HEK293 (cell line): ENCODE data around the gene NPTX1.

Experiments
- CTCF ChIA-PET: fragments of 350-600 bp; formaldehyde crosslinking; extraction: SDS; loops from one replicate; lab custom pipeline; 2021; ENCODE audit warnings: antibody characterized with exemption; lab: Yijun Ruan, JAX
- POLR2A ChIA-PET: fragments of 300-600 bp; formaldehyde crosslinking; extraction: SDS; loops from one replicate; lab custom pipeline; 2020; ENCODE audit warnings: antibody characterized with exemption, inconsistent platforms; lab: Yijun Ruan, JAX
- H3K27ac ChIP-seq: fragments of 200-500 bp; sonication (Bioruptor generic); 2 replicates; pipeline ENCODE4 v1.5.1; 2014; ENCODE audit warnings: low read depth, low read length, control low read depth, inconsistent platforms; ENCODE audit errors: extremely low read depth
- H3K36me3 ChIP-seq, 2 experiments: fragments of 200-500 bp in 1 of 2; sonication (Bioruptor generic) in 1 of 2; 1 replicate in 1 of 2; 2 replicates in 1 of 2; pipeline ENCODE4 v1.5.1; 2014 to 2017; ENCODE audit warnings: inconsistent platforms in 2 of 2, low read length in 2 of 2; ENCODE audit not compliant: control insufficient read depth in 2 of 2, insufficient read depth in 1 of 2
- H3K4me1 ChIP-seq: fragments of 200-500 bp; sonication (Bioruptor generic); 2 replicates; pipeline ENCODE4 v1.5.1; 2014; ENCODE audit warnings: mild to moderate bottlenecking, low read length, inconsistent platforms; ENCODE audit not compliant: control insufficient read depth, insufficient read depth
- H3K4me3 ChIP-seq: 2 replicates; pipeline ENCODE4 v1.5.1; 2011; ENCODE audit warnings: low read depth, mild to moderate bottlenecking, control low read depth, low read length, moderate library complexity
- H3K9me3 ChIP-seq: fragments of 200-500 bp; sonication (Bioruptor generic); 2 replicates; pipeline ENCODE4 v1.5.1; 2014; ENCODE audit warnings: low read depth, low read length, inconsistent platforms; ENCODE audit not compliant: control insufficient read depth, insufficient read depth
- BCL11B ChIP-seq: fragments of 450-650 bp; formaldehyde crosslinking; IDR thresholded peaks from 2 replicates; pipeline ENCODE4 v1.5.1; 2016; ENCODE audit warnings: low read depth, missing biosample characterization, missing genetic modification characterization
- CTCF ChIP-seq: fragments of 450-650 bp; formaldehyde crosslinking; IDR thresholded peaks from 2 replicates; pipeline ENCODE4 v1.5.1; 2016; ENCODE audit warnings: missing biosample characterization, missing genetic modification characterization
- EGR2 ChIP-seq: fragments of 450-650 bp; formaldehyde crosslinking; IDR thresholded peaks from 2 replicates; pipeline ENCODE4 v1.5.1; 2016; ENCODE audit warnings: low read depth, missing biosample characterization, missing genetic modification characterization
- OVOL3 ChIP-seq: fragments of 450-650 bp; formaldehyde crosslinking; IDR thresholded peaks from 2 replicates; pipeline ENCODE4 v1.5.1; 2016; ENCODE audit warnings: missing biosample characterization, missing genetic modification characterization
- PRDM10 ChIP-seq: fragments of 450-650 bp; formaldehyde crosslinking; IDR thresholded peaks from 2 replicates; pipeline ENCODE4 v1.5.1; 2016; ENCODE audit warnings: missing biosample characterization, missing genetic modification characterization
- SCRT2 ChIP-seq: fragments of 450-650 bp; formaldehyde crosslinking; IDR thresholded peaks from 2 replicates; pipeline ENCODE4 v1.5.1; 2016; ENCODE audit warnings: missing biosample characterization, missing genetic modification characterization
- TRIM28 ChIP-seq: IDR thresholded peaks from 2 replicates; pipeline ENCODE4 v1.6.1; 2011; ENCODE audit warnings: low read length, control low read depth, borderline replicate concordance
- ZBTB44 ChIP-seq: fragments of 450-650 bp; IDR thresholded peaks from 2 replicates; pipeline ENCODE4 v1.5.1; 2018; ENCODE audit warnings: missing biosample characterization, mild to moderate bottlenecking, missing genetic modification characterization
- ZIC2 ChIP-seq: fragments of 450-650 bp; formaldehyde crosslinking; IDR thresholded peaks from 2 replicates; pipeline ENCODE4 v1.5.1; 2016; ENCODE audit warnings: missing biosample characterization, missing genetic modification characterization
- ZNF112 ChIP-seq: fragments of 450-650 bp; formaldehyde crosslinking; IDR thresholded peaks from 2 replicates; pipeline ENCODE4 v1.5.0; 2017; ENCODE audit warnings: missing biosample characterization, missing genetic modification characterization
- ZNF121 ChIP-seq: fragments of 450-650 bp; formaldehyde crosslinking; IDR thresholded peaks from 2 replicates; pipeline ENCODE4 v1.5.1; 2016; ENCODE audit warnings: missing biosample characterization, missing genetic modification characterization
- ZNF155 ChIP-seq: fragments of 450-650 bp; formaldehyde crosslinking; IDR thresholded peaks from 2 replicates; pipeline ENCODE4 v1.5.1; 2016; ENCODE audit warnings: missing biosample characterization, missing genetic modification characterization
- ZNF341 ChIP-seq: fragments of 450-650 bp; formaldehyde crosslinking; IDR thresholded peaks from 2 replicates; pipeline ENCODE4; 2016; ENCODE audit warnings: low read depth, missing biosample characterization, missing genetic modification characterization
- ZNF514 ChIP-seq: fragments of 450-650 bp; formaldehyde crosslinking; IDR thresholded peaks from 2 replicates; pipeline ENCODE4 v1.5.1; 2016; ENCODE audit warnings: missing biosample characterization, missing genetic modification characterization
- ZNF596 ChIP-seq: fragments of 450-650 bp; IDR thresholded peaks from 2 replicates; pipeline ENCODE4 v1.5.0; 2018; ENCODE audit warnings: missing biosample characterization, mild to moderate bottlenecking, missing genetic modification characterization, moderate library complexity
- ZNF658 ChIP-seq: fragments of 450-650 bp; formaldehyde crosslinking; IDR thresholded peaks from 2 replicates; pipeline ENCODE4; 2016; ENCODE audit warnings: missing biosample characterization, missing genetic modification characterization
- ZNF670 ChIP-seq: fragments of 450-650 bp; formaldehyde crosslinking; IDR thresholded peaks from 2 replicates; pipeline ENCODE4 v1.5.1; 2016; ENCODE audit warnings: missing biosample characterization, missing genetic modification characterization, low read depth
- ZNF692 ChIP-seq: fragments of 450-650 bp; formaldehyde crosslinking; IDR thresholded peaks from 2 replicates; pipeline ENCODE4 v1.5.1; 2016; ENCODE audit warnings: missing biosample characterization, missing genetic modification characterization
- ZNF701 ChIP-seq: fragments of 450-650 bp; formaldehyde crosslinking; IDR thresholded peaks from 2 replicates; pipeline ENCODE4 v1.5.1; 2016; ENCODE audit warnings: missing biosample characterization, missing genetic modification characterization

NPTX1 gene

GRCh38 chr17:80517641-80518040 lies 41.2 kb upstream of the NPTX1 start (continued):
- no peak for TF ChIP-seq CTCF
- no peak for TF ChIP-seq ZNF692
- no peak for TF ChIP-seq TRIM28
- TF ChIP-seq ZNF155: no peak
- TF ChIP-seq OVOL3 (tag by site-specific recombination): no peak
- TF ChIP-seq ZNF112 (tag by site-specific recombination): no peak
- no peak for TF ChIP-seq EGR2 (tag by site-specific recombination)

GRCh38 chr17:80516171-80516932 lies 39.9 kb upstream of the NPTX1 start:
- no peaks in the 10 kb centered on the region for H3K4me1 ChIP-seq
- no peak overlapping the region for H3K4me3 ChIP-seq
- H3K9me3 ChIP-seq: no peaks in the 10 kb centered on the region
- H3K36me3 ChIP-seq: no peaks in the 10 kb centered on the region
- POLR2A ChIA-PET: no interaction called here
- no peak overlapping the region for H3K27ac ChIP-seq
- CTCF ChIA-PET: interaction anchor here (0.7 kb wide), 1 partner anchor 46 kb away, joined by 5 read pairs; no protein-coding TSS in a partner anchor
- peak; percentile 52 for TF ChIP-seq ZIC2 (tag by site-specific recombination)
- TF ChIP-seq ZNF121 (tag by site-specific recombination): no peak
- TF ChIP-seq, all 188 proteins: peak for 1

GRCh38 chr17:80513892-80514291 lies 37.5 kb upstream of the NPTX1 start:
- no peaks in the 10 kb centered on the region for H3K36me3 ChIP-seq
- no peak overlapping the region for H3K4me3 ChIP-seq
- no peak for TF ChIP-seq ZNF658 (tag by site-specific recombination)
- TF ChIP-seq PRDM10: 0 out of 2 replicates have a peak, but pooled peaks have one; percentile 10
- TF ChIP-seq SCRT2 (tag by site-specific recombination): peak; percentile 52
- TF ChIP-seq ZIC2 (tag by site-specific recombination): peak; percentile 43; the same call in 1 of the 2 replicates
- H3K9me3 ChIP-seq: no peaks in the 10 kb centered on the region
- POLR2A ChIA-PET: no interaction called here
- H3K27ac ChIP-seq: no peak overlapping the region
- CTCF ChIA-PET: interaction anchor here (0.6 kb wide), 1 partner anchor 41 kb away, joined by 3 read pairs; no protein-coding TSS in a partner anchor
- no peaks in the 10 kb centered on the region for H3K4me1 ChIP-seq

GRCh38 chr17:80513201-80513600 lies 36.8 kb upstream of the NPTX1 start:
- H3K27ac ChIP-seq: no peak overlapping the region
- no peak for TF ChIP-seq ZBTB44 (tag by site-specific recombination)
- TF ChIP-seq ZNF514 (tag by site-specific recombination): no peak
- TF ChIP-seq ZNF596 (tag by site-specific recombination): no peak
- TF ChIP-seq ZNF670 (tag by site-specific recombination): no peak
- TF ChIP-seq ZNF701 (tag by site-specific recombination): no peak
- no peak for TF ChIP-seq BCL11B (tag by site-specific recombination)
- no peak for TF ChIP-seq ZNF341 (tag by site-specific recombination)
- no peak for TF ChIP-seq ZNF155

More at GRCh38 chr17:80513201-80513600, 36.8 kb upstream of the NPTX1 start:
- H3K9me3 ChIP-seq: no peaks in the 10 kb centered on the region
- H3K36me3 ChIP-seq: no peaks in the 10 kb centered on the region
- ChIA-PET POLR2A (interaction anchor here (0.5 kb wide), 1 partner anchor 419 kb away, joined by 3 read pairs; no protein-coding TSS in a partner anchor), CTCF (no interaction called here)
- no peaks in the 10 kb centered on the region for H3K4me1 ChIP-seq
- no peak overlapping the region for H3K4me3 ChIP-seq
